B cell (primary cell): ENCODE results near the gene TMEM116.

Source experiments
- CTCF ChIP-seq: fragments of 200-600 bp; IDR thresholded peaks from one replicate; pipeline ENCODE4 v1.8.0; 2022; ENCODE audit warnings: antibody characterized with exemption, mild to moderate bottlenecking
- EZH2 ChIP-seq: IDR thresholded peaks from 2 replicates; pipeline ENCODE4 v1.6.1; 2012; ENCODE audit warnings: borderline replicate concordance, low read depth, mild to moderate bottlenecking, moderate library complexity, low read length; ENCODE audit not compliant: insufficient read depth, poor library complexity, severe bottlenecking

GRCh38 chr12:112018571-112019237, 5.7 kb upstream of the TMEM116 start:
- TF ChIP-seq CTCF (no peak), EZH2 (no peak)
